ENCODE measurements around the gene UTP14A. TPM values are rescaled to one million over a fixed set of nuclear protein-coding genes. Genes with fewer than 3 reads are reported as not detected.
A peak's percentile ranks its signal among the peaks of the same experiment; 100 is the strongest.

The UTP14A gene
- total and polyA plus RNA-seq, 2 donors (not counting 3 experiments of a cell fraction or from before 2014, with no cell fraction given) = 6.5 to 27.7 TPM

DNA sequence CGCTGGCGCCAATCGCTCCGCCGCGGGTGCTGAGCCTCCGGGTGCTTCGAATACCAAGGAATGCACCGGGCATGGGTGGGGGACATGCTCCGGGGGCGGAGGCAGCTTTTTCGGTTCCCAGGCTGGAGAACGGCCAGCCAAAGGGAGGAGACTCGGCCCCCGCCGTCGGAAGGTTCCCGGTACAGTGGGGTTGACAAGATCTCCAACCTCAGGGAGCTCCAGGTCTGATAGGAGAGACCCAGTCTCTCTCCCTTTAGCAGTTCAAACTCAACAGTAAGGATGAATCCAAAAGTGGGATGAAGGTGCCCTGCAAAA, 47.3 kb downstream of the UTP14A start:
- H2AFZ ChIP-seq (ENCODE audit: low read depth, low read length) = no peak overlapping the region
- no peak overlapping the region for H3K9ac ChIP-seq (replicated peaks; ENCODE audit: extremely low read depth, insufficient read depth, low read length)
- H3K27me3 ChIP-seq (ENCODE audit: control insufficient read depth in 2 of 2, insufficient read depth in 2 of 2, low read length in 2 of 2) = no peaks in the 10 kb centered on the region
- ChIA-PET CTCF (no interaction called here), POLR2A (no interaction called here)
- H3K9me1 ChIP-seq (replicated peaks; ENCODE audit: control insufficient read depth, extremely low read depth, insufficient read depth, low read length) = no peaks in the 10 kb centered on the region
- no peaks in the 10 kb centered on the region for H4K20me1 ChIP-seq (replicated peaks; ENCODE audit: control insufficient read depth, extremely low read depth, insufficient read depth, low read length)
- H3K9me3 ChIP-seq (replicated peaks; ENCODE audit: control insufficient read depth, insufficient read depth, low read length) = no peaks in the 10 kb centered on the region
- dilution Hi-C loops (cut with MboI; ENCODE audit: extremely low pct_ligation_motif_present, low sequenced_read_pairs) (no loop called here), intact Hi-C loops (cut with micrococcal nuclease) (no loop called here)
- BruUV-seq (replicated peaks) = no TSS peak
- H3K4me2 ChIP-seq (ENCODE audit: insufficient read depth, low read length) = no peak overlapping the region
- peaks cover 2% of the 10 kb centered on the region for H3K4me1 ChIP-seq (ENCODE audit: control insufficient read depth, extremely low read depth, insufficient read depth, low read length)
- H3K4me3 ChIP-seq (replicated peaks in 1 of 3; ENCODE audit: insufficient read depth in 1 of 3, low read depth in 1 of 3, low read length in 3 of 3) = peak overlapping the region in 1 of 3 experiments; percentile 10
- FAIRE-seq (peak; percentile 66), DNase-seq (ENCODE audit: low read depth, low spot score) (no peak)
- H3K36me3 ChIP-seq (ENCODE audit: control insufficient read depth in 2 of 2, extremely low read depth in 1 of 2, insufficient read depth in 2 of 2, low read length in 2 of 2) = no peaks in the 10 kb centered on the region
- H3K79me2 ChIP-seq (ENCODE audit: control insufficient read depth, insufficient read depth, low read length) = no peaks in the 10 kb centered on the region
- TF ChIP-seq POLR2AphosphoS5 (IDR thresholded peaks at IDR 0.05; ENCODE audit: insufficient read depth, low read depth, low read length) (no peak), GATA2 (IDR thresholded peaks at IDR 0.05; ENCODE audit: insufficient read depth, insufficient read length, low read depth, low read length) (no peak), FOS (IDR thresholded peaks at IDR 0.05; ENCODE audit: borderline replicate concordance, insufficient read depth, low read length) (no peak), JUN (IDR thresholded peaks at IDR 0.05; ENCODE audit: borderline replicate concordance, insufficient read depth, insufficient read length, low read depth) (no peak), MYC (IDR thresholded peaks at IDR 0.05; ENCODE audit: low read depth, low read length) (no peak)
- TF ChIP-seq, protein P1, sequence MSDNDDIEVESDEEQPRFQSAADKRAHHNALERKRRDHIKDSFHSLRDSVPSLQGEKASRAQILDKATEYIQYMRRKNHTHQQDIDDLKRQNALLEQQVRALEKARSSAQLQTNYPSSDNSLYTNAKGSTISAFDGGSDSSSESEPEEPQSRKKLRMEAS (IDR thresholded peaks at IDR 0.05; ENCODE audit: insufficient read depth, insufficient read length) = no peak
- no peak overlapping the region for H3K27ac ChIP-seq (ENCODE audit: insufficient read depth, low read depth, low read length)

DNA sequence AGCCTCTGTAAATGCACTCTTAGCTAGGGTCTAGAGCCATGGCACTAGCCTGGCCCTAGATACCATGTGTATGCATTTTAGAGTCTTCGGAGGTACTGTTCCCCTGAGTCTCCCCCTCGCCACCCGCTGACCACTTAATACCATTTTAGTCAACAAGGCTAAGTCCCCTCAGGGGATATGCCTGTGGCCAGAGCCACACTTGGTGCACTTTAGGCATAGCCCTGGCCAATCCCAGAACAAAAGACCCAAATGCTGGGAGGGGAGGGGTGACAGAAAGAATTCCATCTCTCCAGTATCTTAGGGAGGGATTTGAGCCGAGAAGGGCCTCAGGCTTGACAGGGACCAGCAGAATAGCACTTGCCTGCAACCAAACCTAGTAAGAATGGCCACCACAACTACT, 47.9 kb downstream of the UTP14A start:
- Histone ChIP-seq H3K9me1 (replicated peaks; ENCODE audit: control insufficient read depth, extremely low read depth, insufficient read depth, low read length) (no peaks in the 10 kb centered on the region), H3K4me2 (ENCODE audit: insufficient read depth, low read length) (no peak overlapping the region), H3K36me3 (ENCODE audit: control insufficient read depth in 2 of 2, extremely low read depth in 1 of 2, insufficient read depth in 2 of 2, low read length in 2 of 2) (no peaks in the 10 kb centered on the region), H3K27me3 (ENCODE audit: control insufficient read depth in 2 of 2, insufficient read depth in 2 of 2, low read length in 2 of 2) (no peaks in the 10 kb centered on the region), H4K20me1 (replicated peaks; ENCODE audit: control insufficient read depth, extremely low read depth, insufficient read depth, low read length) (no peaks in the 10 kb centered on the region), H3K9ac (replicated peaks; ENCODE audit: extremely low read depth, insufficient read depth, low read length) (no peak overlapping the region), H3K79me2 (ENCODE audit: control insufficient read depth, insufficient read depth, low read length) (no peaks in the 10 kb centered on the region), H3K4me1 (ENCODE audit: control insufficient read depth, extremely low read depth, insufficient read depth, low read length) (peaks cover 2% of the 10 kb centered on the region), H3K9me3 (replicated peaks; ENCODE audit: control insufficient read depth, insufficient read depth, low read length) (no peaks in the 10 kb centered on the region), H3K27ac (ENCODE audit: insufficient read depth, low read depth, low read length) (no peak overlapping the region), H2AFZ (ENCODE audit: low read depth, low read length) (no peak overlapping the region), H3K4me3 (replicated peaks in 1 of 3; ENCODE audit: insufficient read depth in 1 of 3, low read depth in 1 of 3, low read length in 3 of 3) (no peak overlapping the region)
- TF ChIP-seq, protein P1 (IDR thresholded peaks at IDR 0.05; ENCODE audit: insufficient read depth, insufficient read length) = no peak
- TF ChIP-seq POLR2A (IDR thresholded peaks at IDR 0.05; ENCODE audit: low read depth, low read length) (no peak), EZH2 (IDR thresholded peaks at IDR 0.05; ENCODE audit: borderline replicate concordance, low read depth, low read length, severe bottlenecking) (no peak), FOS (IDR thresholded peaks at IDR 0.05; ENCODE audit: borderline replicate concordance, insufficient read depth, low read length) (no peak), MYC (IDR thresholded peaks at IDR 0.05; ENCODE audit: low read depth, low read length) (no peak), GATA2 (IDR thresholded peaks at IDR 0.05; ENCODE audit: insufficient read depth, insufficient read length, low read depth, low read length) (no peak), JUN (IDR thresholded peaks at IDR 0.05; ENCODE audit: borderline replicate concordance, insufficient read depth, insufficient read length, low read depth) (no peak), CTCF (IDR thresholded peaks at IDR 0.05; ENCODE audit: extremely low read depth in 1 of 2, insufficient read depth in 1 of 2, low read depth in 1 of 2, low read length in 2 of 2) (no peak), POLR2AphosphoS5 (IDR thresholded peaks at IDR 0.05; ENCODE audit: insufficient read depth, low read depth, low read length) (no peak)
- intact Hi-C loops (cut with micrococcal nuclease) (no loop called here), dilution Hi-C loops (cut with MboI; ENCODE audit: extremely low pct_ligation_motif_present, low sequenced_read_pairs) (no loop called here)
- no peak for DNase-seq (ENCODE audit: low read depth, low spot score)
- no peak for FAIRE-seq
- no TSS peak for BruUV-seq (replicated peaks)
- ChIA-PET CTCF (no interaction called here), POLR2A (no interaction called here)

Data from endothelial cell of umbilical vein (primary cell).